Measurements from ENCODE around the gene PDE4D. TPM values are rescaled to one million over a fixed set of nuclear protein-coding genes. Genes with fewer than 3 reads are reported as not detected.

The PDE4D gene
- total RNA-seq, 1 experiment from 2014 or later: 2.4 TPM

GRCh38 chr5:59559847-59560246 is 333.7 kb downstream of the PDE4D start:
- ChIA-PET POLR2A (no interaction called here), CTCF (no interaction called here)
- no TSS peak for BruUV-seq (replicated peaks)
- intact Hi-C loops (cut with micrococcal nuclease; ENCODE audit: unreplicated experiment) (no loop called here), in situ Hi-C loops (cut with HindIII; ENCODE audit: low pct_unique_long_range_greater_than_20kb, low sequenced_read_pairs) (no loop called here)
- Histone ChIP-seq H3K4me1 (ENCODE audit: control insufficient read depth, insufficient read depth, low read length) (no peaks in the 10 kb centered on the region), H3K27ac (ENCODE audit: low read length) (no peak overlapping the region), H3K27me3 (ENCODE audit: control insufficient read depth, insufficient read depth, low read length) (no peaks in the 10 kb centered on the region), H3K4me3 (ENCODE audit: low read depth in 2 of 2, low read length in 2 of 2) (no peak overlapping the region), H3K36me3 (ENCODE audit: control insufficient read depth, insufficient read depth, low read length) (no peaks in the 10 kb centered on the region), H3K9me3 (ENCODE audit: control insufficient read depth, insufficient read depth, low read depth, low read length) (no peaks in the 10 kb centered on the region)
- TF ChIP-seq SIN3A (IDR thresholded peaks at IDR 0.05; ENCODE audit: borderline replicate concordance, insufficient read depth, low read depth, low read length): no peak
- TF ChIP-seq POLR2AphosphoS5 (IDR thresholded peaks at IDR 0.05; ENCODE audit: low read depth, low read length): no peak
- TF ChIP-seq TCF7L2 (IDR thresholded peaks at IDR 0.05; ENCODE audit: low read depth, low read length): no peak
- no peak for TF ChIP-seq CTCF (IDR thresholded peaks at IDR 0.05)
- TF ChIP-seq REST (IDR thresholded peaks at IDR 0.05; ENCODE audit: insufficient read depth in 1 of 2, low read depth in 2 of 2, low read length in 1 of 2): no peak
- DNase-seq (ENCODE audit: low read depth, low spot score): no peak
- no peak for ATAC-seq

- H3K27ac ChIP-seq (ENCODE audit: low read length): no peak overlapping the region
- in situ Hi-C loops (cut with HindIII; ENCODE audit: low pct_unique_long_range_greater_than_20kb, low sequenced_read_pairs) (no loop called here), intact Hi-C loops (cut with micrococcal nuclease; ENCODE audit: unreplicated experiment) (no loop called here)
- BruUV-seq (replicated peaks): no TSS peak
- H3K4me3 ChIP-seq (ENCODE audit: low read depth in 2 of 2, low read length in 2 of 2): no peak overlapping the region
- DNase-seq (ENCODE audit: low read depth, low spot score): no peak
- H3K36me3 ChIP-seq (ENCODE audit: control insufficient read depth, insufficient read depth, low read length): no peaks in the 10 kb centered on the region
- CTCF ChIA-PET: no interaction called here
- no peak for ATAC-seq
- TF ChIP-seq SIN3A (IDR thresholded peaks at IDR 0.05; ENCODE audit: borderline replicate concordance, insufficient read depth, low read depth, low read length) (no peak), POLR2AphosphoS5 (IDR thresholded peaks at IDR 0.05; ENCODE audit: low read depth, low read length) (no peak), REST (IDR thresholded peaks at IDR 0.05; ENCODE audit: insufficient read depth in 1 of 2, low read depth in 2 of 2, low read length in 1 of 2) (no peak), TCF7L2 (IDR thresholded peaks at IDR 0.05; ENCODE audit: low read depth, low read length) (no peak), CTCF (IDR thresholded peaks at IDR 0.05) (no peak)
- H3K27me3 ChIP-seq (ENCODE audit: control insufficient read depth, insufficient read depth, low read length): no peaks in the 10 kb centered on the region
- no peaks in the 10 kb centered on the region for H3K9me3 ChIP-seq (ENCODE audit: control insufficient read depth, insufficient read depth, low read depth, low read length)
- POLR2A ChIA-PET: no interaction called here
- no peaks in the 10 kb centered on the region for H3K4me1 ChIP-seq (ENCODE audit: control insufficient read depth, insufficient read depth, low read length)
Observed at GRCh38 chr5:59559323-59559722, 334.2 kb downstream of the PDE4D start.
